ENCODE measurements around the gene SMARCC1.
A peak's percentile ranks its signal among the peaks of the same experiment; 100 is the strongest.

The SMARCC1 gene

DNA sequence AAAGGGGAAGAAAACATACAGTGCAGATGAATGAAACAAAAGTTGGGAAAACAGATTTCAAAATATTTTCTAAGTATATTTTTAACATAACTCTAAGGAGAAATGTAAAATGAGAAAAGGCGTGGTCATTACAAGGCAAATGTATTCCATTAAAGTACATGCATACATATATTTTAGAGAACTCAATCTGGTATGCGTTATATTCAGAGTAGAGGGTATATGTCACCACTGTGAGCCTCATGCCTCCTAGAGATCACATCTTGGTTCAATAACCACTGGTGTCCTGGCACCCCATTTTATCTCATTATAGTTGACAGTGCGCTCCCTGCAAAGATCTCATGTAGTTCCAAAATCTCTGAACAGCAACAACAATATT, 77.5 kb downstream of the SMARCC1 start:
- DNase-seq (ENCODE audit: low read depth, low spot score): no peak

DNA sequence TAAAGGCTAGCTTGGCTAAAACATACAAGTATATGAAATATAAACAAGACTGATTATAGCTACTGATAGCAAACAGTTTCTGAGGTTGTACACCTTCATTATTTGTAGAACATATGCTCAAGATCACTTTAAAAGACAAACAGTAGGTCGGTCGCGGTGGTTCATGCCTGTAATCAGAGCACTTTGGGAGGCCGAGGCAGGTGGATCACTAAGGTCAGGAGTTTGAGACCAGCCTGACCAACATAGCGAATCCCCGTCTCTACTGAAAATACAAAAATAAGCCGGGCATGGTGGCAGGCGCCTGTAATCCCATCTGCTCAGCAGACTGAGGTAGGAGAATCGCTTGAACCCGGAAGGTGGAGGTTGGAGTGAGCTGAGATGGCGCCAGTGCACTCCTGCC, 80.3 kb downstream of the SMARCC1 start:
- DNase-seq (ENCODE audit: low read depth, low spot score): no peak

DNA sequence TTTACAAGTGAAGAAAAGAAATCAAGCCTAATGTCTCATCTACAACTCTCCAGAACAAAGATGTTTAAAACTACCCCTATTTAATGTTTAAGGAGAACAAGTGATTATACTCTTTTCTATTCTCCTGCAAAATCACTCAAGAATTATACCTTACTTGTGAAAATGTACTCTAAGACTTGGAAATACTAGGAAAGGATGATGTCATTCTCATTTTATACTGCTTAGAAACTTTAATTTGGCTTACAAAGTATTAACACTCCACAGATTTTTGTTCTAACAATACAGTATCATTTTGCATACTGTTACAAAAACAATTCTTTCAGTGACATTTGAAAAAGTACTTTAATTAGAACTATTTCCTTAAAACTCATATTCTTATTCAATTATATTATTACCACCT, 89.5 kb downstream of the SMARCC1 start:
- no peak for DNase-seq (ENCODE audit: low read depth, low spot score)

DNA sequence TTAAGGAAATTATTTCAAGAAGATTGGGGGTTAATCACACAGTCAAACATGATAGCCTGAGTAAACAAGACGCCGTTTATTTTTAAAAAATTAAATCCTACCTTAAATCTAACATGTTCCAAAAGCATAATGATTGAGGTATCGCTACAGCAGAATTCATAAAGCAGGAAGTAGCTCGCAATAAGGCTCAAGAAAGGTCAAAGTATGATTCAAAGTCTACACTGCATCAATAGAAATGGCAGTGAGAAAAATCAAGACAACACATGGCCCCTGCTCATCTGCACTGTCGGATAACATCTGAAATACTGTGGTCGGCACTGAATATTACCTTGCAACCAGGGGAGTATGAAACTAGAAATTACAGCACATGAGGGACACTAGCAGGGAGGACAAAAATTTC, 93.2 kb downstream of the SMARCC1 start:
- DNase-seq (ENCODE audit: low read depth, low spot score): no peak

DNA sequence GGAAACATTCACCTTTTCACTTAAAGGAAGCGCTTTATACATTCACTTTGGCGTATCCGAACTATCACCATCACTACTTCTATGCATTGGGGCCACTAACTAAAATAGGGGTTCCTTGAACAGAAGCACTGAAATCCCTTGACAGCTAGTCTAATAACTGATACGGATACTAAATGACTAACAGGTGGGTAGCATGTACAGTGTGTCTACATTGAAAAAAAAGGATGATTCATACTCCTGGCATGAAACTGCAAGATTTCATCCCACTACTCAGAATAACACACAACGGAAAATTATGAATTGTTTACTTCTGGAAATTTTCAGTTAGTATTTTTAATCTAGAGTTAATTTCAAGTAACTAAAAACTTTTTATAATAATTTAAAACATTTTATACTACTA, 96.7 kb downstream of the SMARCC1 start:
- no peak for DNase-seq (ENCODE audit: low read depth, low spot score)

DNA sequence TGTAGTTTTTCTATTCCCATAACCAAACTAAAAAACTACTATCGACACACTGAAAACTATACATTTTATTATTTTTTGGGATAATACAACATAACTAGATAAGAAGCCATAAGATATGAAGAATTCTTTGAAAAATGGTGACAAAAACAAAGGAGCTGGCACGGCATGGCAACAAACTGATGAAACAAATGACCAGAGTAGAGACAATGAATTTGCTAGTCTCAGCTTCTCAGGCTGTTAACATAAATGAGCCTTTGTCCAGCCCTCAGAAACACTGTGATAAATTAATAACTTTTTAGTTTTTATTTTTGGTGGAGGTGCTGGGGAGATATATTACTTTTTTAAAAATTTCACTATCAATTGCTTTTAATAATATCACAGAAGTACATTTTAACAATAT, 100.7 kb downstream of the SMARCC1 start:
- DNase-seq (ENCODE audit: low read depth, low spot score): no peak

DNA sequence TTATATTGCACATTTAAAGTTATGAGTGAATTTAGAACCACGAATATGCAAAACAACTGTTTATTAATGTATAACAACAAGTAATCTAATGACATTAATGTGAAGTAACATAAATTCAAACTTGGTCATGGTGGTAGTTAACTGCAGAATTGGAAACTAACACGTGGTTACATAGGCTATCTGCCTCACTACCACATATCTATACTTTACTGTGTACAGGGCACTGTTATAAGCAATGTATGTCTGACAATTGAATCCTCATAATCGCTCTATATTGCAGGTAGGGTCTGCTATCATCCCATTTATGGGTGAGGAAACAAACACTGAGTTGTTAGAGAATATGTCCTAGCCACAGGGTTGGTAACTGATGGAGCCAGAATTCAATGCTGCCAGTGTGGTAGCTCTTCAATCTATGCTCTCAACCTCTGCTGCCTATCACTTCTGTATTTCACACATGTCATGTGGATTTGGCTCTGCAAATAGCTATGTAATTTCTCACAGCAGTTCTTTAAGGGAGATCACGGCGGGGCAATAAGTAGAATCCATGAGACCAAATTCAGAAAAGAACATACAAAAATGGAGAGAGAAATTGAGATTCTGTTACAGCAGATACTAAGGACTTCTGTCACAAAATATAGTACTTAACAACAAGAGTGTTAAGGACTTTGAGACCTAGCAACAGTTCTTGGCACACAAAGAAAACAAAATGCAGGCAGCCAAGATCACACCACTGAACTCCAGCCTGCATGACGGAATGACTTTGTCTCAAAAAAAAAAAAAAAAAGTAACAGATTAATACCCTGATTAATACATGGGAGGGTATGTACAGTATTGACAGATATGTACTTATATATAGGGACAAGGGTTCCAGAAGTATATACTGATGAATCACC, 103.0 kb downstream of the SMARCC1 start:
- no peak for DNase-seq (ENCODE audit: low read depth, low spot score)

DNA sequence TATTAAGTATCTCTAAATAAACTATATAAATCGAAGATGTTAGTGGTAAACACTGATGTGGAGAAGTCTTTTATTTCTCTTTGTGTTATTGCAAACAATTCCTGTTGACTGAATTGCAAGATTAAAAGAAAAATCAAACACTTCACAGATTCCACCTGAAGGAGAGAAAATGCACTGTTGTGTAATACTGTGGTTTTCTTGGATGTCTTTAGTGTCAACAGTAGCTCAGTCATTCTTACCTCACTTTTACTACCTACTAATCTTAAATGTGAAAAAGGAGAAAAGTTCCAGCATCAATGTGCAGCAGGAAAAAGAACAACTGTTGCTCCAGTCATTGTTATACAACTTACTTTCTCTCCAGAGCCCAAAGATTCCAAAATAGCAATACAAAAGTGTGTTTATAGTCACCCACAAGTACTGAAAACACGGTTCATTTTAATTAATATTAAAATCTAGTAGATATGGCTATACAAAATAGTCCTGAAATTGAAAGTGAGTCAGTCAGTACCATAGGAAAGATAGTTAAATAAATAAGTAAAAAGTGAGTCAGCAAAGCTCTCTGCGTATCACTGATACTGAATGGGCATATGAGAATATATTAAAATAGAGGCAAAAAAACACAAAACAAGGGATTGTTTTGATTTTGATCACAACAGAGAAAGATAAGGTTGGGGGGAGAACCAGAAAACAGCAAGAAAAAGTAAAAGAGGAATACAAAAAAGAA, 112.5 kb downstream of the SMARCC1 start:
- DNase-seq (ENCODE audit: low read depth, low spot score): no peak

DNA sequence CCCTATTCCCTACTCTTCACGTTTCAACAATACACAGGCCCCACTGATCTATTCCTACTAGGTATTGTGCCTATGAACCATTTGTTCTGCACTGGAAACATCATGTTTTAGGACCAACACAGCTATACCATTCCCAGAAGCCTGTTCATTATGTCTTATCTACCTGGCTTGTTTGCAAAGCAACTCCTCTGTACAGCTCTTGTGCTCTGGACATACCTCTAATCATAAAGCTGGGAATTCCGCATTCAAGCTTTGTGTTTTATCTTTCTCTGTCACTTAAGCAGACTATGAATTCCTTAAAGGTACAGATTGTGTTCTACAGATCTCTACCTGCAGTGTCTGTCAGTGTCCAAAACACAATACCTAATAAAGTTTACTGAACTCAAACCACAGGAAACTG, 115.6 kb downstream of the SMARCC1 start:
- DNase-seq (ENCODE audit: low read depth, low spot score): no peak

DNA sequence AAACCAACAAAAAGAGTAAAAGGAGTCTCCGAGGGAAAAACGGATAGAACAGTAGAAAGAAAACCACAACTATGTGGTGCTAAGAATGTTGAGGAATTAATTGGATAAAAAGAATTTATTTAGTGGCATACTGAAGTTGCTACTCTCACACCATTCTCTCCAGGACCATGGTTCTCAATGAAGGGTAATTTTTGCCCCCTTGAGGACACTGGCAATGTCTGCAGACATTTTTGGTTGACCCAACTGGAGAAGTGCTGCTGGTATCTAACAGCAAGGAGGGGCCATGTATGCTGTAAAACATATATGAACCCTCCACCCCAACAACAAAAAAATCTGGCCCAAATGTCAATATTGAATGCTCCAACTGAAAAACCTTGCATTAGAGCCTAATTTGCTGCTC, 117.2 kb downstream of the SMARCC1 start:
- DNase-seq (ENCODE audit: low read depth, low spot score): peak; percentile 20

DNA sequence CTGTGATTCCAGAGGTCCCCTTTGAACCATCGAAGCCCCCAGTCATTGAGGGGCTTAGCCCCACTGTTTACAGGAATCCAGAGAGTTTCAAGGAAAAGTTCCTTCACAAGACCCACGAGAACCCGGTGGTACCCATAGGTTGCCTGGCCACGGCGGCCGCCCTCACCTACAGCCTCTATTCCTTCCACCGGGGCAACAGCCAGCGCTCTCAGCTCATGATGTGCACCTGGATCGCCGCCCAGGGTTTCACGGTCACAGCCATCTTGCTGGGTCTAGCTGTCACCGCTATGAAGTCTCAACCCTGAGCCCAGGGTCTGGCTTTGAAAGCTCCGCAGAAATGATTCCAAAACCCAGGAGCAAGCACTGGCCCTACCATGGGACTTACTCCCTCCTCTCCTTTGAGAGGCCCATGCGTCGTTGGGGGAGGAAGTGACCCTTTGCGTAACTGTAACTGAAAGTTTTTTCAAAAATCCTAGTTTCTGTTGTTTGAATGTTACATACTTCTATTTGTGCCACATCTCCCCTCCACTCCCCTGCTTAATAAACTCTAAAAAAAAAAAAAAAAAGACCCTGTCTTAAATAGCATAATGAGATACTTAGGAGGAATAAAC, 118.0 kb downstream of the SMARCC1 start:
- no peak for DNase-seq (ENCODE audit: low read depth, low spot score)

DNA sequence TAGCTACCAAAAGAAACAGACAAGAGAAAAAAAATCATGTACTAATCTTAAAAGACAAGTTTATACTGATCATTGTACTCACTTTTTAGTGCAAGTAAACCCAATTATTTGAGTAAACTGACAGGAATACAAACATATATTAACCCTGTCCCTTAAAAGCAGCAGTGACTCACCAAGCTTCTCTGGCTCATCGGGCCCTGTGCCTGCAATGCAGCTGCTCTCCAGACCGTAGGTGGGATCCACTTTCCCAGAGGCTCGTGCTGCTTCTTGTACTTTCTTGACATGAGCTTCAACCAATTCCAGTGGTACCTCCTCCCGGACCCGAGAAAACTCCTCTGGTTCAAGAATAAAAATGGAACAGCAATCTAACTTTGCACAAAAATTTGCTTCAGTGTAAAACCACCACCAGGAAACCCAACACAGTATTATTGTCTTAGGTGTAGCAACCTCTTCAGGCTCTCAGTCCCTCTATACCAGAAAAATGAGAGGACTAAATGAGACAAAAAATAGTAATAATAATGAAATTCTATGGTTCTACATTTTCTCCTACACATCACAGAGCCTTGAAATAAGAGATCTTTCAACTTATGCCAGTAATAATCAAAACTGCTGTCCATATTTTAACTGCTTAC, 120.5 kb downstream of the SMARCC1 start:
- no peak for DNase-seq (ENCODE audit: low read depth, low spot score)

DNA sequence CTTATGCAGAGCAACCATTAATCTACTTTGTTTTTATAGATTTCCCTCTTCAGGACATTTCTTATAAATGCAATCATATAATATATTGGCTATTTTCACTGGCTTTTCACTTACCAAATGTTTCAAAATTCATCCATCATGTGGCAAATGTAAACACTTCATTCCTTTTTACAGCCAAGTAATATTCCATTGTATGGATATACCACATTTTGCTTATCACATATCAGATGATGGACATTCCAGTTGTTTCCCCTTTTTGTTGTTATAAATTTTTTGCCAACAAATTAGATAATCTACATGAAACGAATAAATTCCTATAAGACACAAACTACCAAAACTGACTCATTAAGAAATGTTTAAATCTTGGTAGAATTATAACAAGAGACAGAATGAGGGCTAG, 123.2 kb downstream of the SMARCC1 start:
- DNase-seq (ENCODE audit: low read depth, low spot score): no peak

DNA sequence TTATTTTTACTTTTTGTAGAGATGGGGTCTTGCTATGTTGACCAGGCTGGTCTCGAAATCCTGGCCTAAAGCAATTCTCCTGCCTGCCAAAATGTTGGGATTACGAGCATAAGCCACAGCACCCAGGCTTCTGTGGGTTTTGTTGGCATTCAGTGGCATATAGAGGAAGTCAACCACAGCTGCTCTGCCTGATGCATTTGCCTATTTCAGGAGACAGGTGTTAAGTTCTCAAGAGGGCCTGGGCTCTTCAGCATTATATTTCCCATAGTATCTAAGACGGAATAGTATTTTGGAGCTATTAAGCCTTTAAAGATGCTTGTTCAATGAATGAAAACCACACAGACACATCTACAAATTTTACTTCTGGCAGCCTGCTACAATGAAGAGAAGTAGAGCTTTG, 129.6 kb downstream of the SMARCC1 start:
- DNase-seq (ENCODE audit: low read depth, low spot score): no peak

DNA sequence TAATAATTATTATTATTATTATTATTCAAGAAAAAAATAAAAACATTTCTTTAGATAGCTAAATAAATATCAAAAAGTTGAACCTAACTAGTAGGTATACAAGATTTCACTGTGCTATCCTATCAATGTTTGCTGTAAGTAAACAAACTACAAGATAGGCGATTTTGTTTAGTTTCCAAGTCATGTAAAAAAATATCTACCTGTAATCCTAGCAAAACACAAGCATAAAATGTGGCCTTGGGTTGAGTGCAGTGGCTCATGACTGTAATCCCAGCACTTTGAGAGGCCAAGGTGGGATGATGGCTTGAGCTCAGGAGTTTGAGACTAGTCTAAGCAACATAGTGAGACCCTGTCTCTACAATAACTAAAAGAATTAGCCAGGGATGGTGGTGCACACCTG, 131.4 kb downstream of the SMARCC1 start:
- DNase-seq (ENCODE audit: low read depth, low spot score): no peak

DNA sequence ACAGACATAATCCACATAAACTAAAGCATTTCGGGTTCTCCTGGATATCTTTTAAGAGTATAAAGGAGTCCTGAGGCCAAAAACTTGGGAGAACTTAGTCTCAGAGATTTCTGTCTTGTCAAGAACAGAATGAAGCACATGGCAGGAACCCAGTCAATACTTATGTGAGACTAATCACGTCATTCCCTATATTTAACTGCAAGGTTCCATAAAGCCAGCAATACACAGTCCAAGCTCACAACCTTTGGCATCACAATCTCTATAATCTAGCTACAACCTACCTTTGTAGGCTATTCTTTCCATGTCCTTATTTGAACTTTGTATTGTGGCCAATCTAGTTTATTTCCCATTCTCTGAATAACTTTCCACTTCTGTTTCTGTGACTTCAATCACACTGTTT, 134.1 kb downstream of the SMARCC1 start:
- DNase-seq (ENCODE audit: low read depth, low spot score): no peak

DNA sequence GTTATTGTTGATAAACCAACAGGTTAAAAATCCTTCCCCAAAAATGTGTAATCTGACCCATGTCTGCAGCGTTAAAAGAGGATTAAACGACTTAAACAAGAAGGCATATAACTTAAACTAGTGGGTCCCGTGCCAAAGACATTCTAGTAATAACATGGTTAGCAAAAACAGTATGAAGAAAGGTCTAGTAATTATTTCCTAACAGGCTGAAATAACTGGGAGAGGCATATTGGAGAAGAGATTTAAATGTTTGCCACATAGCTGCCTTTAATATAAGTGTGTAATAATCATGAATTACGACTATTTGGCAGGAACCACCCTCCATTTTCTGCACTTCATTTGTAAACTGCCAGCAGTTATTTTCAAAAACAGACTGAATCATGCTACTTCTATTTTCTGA, 135.3 kb downstream of the SMARCC1 start:
- no peak for DNase-seq (ENCODE audit: low read depth, low spot score)

DNA sequence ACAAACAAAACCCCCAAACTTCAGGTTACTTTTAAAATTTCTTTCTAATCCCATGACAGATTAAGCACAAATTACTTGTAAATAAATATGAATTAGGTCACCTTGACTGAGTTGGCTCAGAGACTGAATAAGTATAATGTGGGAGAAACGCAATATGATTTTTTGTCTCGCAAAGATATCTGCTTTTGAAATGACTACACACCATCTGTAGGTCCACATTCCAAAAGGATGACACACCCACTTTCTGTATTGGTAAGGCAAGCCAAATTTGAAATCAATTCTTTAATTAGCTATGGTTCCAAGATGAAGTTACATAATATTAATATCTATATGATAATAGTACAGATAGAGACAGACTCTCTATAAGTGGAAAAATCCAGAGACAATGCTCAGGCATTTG, 136.1 kb downstream of the SMARCC1 start:
- no peak for DNase-seq (ENCODE audit: low read depth, low spot score)

DNA sequence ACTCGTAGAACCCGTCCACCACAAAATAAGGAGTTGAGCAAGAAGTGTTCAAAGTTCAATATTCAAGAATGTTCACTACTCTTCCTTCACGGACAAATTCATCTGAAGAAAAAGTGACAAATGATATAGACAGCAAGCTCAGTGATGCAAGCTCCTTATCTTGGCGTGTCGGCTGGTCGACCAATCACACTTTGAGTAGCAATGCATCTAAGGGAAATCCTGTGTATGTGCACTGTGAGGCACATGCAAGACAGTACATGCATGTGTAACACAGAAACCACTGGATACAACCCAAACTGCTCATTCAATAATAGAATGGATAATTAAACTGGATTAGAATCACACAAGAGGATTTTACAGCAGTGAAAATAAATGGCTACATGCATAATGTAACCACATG, 138.6 kb downstream of the SMARCC1 start:
- no peak for DNase-seq (ENCODE audit: low read depth, low spot score)

DNA sequence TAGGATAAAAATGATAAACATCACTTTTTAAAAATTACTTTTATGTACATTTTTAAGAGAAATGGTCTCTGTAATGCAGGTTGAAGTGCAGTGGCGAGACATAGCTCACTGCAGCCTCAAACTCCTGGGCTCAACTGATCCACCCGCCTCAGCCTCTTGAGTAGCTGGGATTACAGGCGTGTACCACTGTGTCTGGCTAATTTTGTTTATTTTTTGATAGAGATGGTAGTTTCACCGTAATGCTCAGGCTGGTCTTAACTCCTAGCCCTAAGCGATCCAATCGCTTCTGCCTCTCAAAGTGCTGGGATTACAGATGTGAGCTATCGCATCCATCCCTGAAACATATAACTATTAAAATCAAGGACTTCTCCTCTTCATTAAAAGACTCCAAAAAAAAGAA, 140.0 kb downstream of the SMARCC1 start:
- no peak for DNase-seq (ENCODE audit: low read depth, low spot score)

DNA sequence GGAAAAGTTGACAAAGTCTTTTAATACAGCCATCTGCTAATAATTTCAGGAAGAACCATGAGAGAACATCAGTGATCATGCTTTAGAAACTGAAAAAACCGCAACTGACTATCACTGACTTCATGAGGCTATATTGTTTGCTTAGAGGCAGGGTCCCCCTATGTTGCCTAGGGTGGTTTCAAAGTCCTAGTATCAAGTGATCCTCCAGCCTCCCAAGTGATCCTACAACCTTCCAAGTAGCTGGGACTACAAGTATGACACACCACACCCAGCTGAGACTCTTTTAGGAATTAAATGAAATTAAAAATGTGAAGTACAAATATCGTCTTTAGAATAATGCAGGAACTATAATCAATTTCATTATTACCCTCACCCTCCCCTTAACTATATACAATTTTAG, 144.8 kb downstream of the SMARCC1 start:
- no peak for DNase-seq (ENCODE audit: low read depth, low spot score)

DNA sequence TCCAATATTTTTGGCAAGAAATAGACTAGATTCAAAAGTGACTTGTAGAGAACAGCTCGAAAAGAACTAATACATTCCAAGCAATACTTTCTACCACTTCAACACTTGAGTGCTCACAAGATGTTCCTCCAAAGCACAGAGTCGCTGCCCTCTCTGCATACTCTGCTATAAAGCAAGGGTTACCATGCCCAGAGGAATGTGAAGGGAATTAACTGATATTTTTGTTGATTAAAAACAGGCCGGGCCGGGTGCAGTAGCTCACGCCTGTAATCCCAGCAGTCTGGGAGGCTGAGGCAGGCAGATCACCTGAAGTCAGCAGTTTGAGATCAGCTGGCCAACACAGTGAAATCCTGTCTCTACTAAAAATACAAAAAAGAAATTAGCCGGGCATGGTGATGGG, 145.5 kb downstream of the SMARCC1 start:
- DNase-seq (ENCODE audit: low read depth, low spot score): no peak

All from iPS DF 19.7 (cell line).